H1 (cell line): ENCODE measurements around the gene FGF5. TPM values are rescaled to one million over a fixed set of nuclear protein-coding genes. Genes with fewer than 3 reads are reported as not detected.

Experiments used
- CTCF ChIA-PET: fragments of 300-600 bp; sonication (Branson Sonifier 250); formaldehyde crosslinking; loops from one replicate; lab custom pipeline; 2021; ENCODE audit not compliant: partially characterized antibody; lab: Charles Lee
- POLR2A ChIA-PET: fragments of 300-600 bp; sonication (Branson Sonifier 250); formaldehyde crosslinking; loops from one replicate; lab custom pipeline; 2021; ENCODE audit warnings: inconsistent platforms; ENCODE audit not compliant: partially characterized antibody; lab: Charles Lee
- DNase-seq, 2 experiments: peaks; one replicate each; pipeline versions ENCODE4 v3.0.0 to v3.0.0-alpha.2; 2010 to 2022; ENCODE audit warnings: low spot score in 2 of 2, low read depth in 1 of 2, mixed read lengths in 1 of 2
- FAIRE-seq: peaks from 2 replicates; lab custom pipeline; 2011; peaks lifted over from hg19 to GRCh38; lab: Jason Lieb, UNC
- H2AFZ ChIP-seq: 2 replicates; pipeline ENCODE4 v1.8.1; 2012; ENCODE audit warnings: low read length, inconsistent platforms
- H2AK5ac ChIP-seq: 2 replicates; pipeline ENCODE4 v1.6.1; 2013; ENCODE audit warnings: low read depth, low read length
- H2BK120ac ChIP-seq: replicated peaks from 2 replicates; pipeline ENCODE3; 2013; ENCODE audit warnings: low read depth, low read length, inconsistent platforms
- H2BK12ac ChIP-seq: 2 replicates; pipeline ENCODE4 v1.6.1; 2013; ENCODE audit warnings: low read depth, low read length
- H2BK15ac ChIP-seq: 2 replicates; pipeline ENCODE4 v1.6.1; 2013; ENCODE audit warnings: low read length
- H2BK20ac ChIP-seq: 2 replicates; pipeline ENCODE4 v1.6.1; 2013; ENCODE audit warnings: low read length
- H2BK5ac ChIP-seq: 2 replicates; pipeline ENCODE4 v1.6.1; 2013; ENCODE audit warnings: low read depth, low read length
- H3K14ac ChIP-seq: 2 replicates; pipeline ENCODE4 v1.6.1; 2013; ENCODE audit warnings: inconsistent platforms; ENCODE audit not compliant: insufficient read length
- H3K18ac ChIP-seq: 2 replicates; pipeline ENCODE4 v1.6.1; 2013; ENCODE audit warnings: low read length; ENCODE audit errors: extremely low read depth
- H3K23ac ChIP-seq: 2 replicates; pipeline ENCODE4 v1.6.1; 2013; ENCODE audit warnings: inconsistent platforms; ENCODE audit not compliant: insufficient read length
- H3K23me2 ChIP-seq: 2 replicates; pipeline ENCODE4 v1.6.1; 2013; ENCODE audit warnings: low read depth, low read length
- H3K27ac ChIP-seq: 2 replicates; pipeline ENCODE4 v1.6.1; 2011; ENCODE audit warnings: low read depth, low read length, inconsistent platforms
- H3K27me3 ChIP-seq, 4 experiments: replicated peaks in 1 of 4; 1 replicate in 1 of 4; 2 replicates in 3 of 4; pipeline versions ENCODE4 v1.6.1 to v1.8.1; 2011 to 2013; ENCODE audit warnings: low read length in 3 of 4, mild to moderate bottlenecking in 3 of 4, inconsistent platforms in 2 of 4, mixed read lengths in 2 of 4, moderate library complexity in 1 of 4; ENCODE audit not compliant: control insufficient read depth in 3 of 4, insufficient read depth in 3 of 4; ENCODE audit errors: extremely low read depth in 1 of 4
- H3K36me3 ChIP-seq, 4 experiments: 2 replicates each; pipeline versions ENCODE4 v1.6.1 to v1.8.1; 2011 to 2013; ENCODE audit warnings: mild to moderate bottlenecking in 4 of 4, low read length in 3 of 4, moderate library complexity in 2 of 4, control low read depth in 1 of 4, inconsistent platforms in 1 of 4; ENCODE audit not compliant: insufficient read depth in 4 of 4, control insufficient read depth in 2 of 4
- H3K4ac ChIP-seq: replicated peaks from 2 replicates; pipeline ENCODE3; 2013; ENCODE audit warnings: low read length, low read depth, mixed read lengths, inconsistent platforms; ENCODE audit not compliant: insufficient read length
- H3K4me1 ChIP-seq, 4 experiments: replicated peaks in 1 of 4; 1 replicate in 1 of 4; 2 replicates in 3 of 4; pipeline versions ENCODE4 v1.6.1 to v1.8.1; 2011 to 2013; ENCODE audit warnings: low read length in 3 of 4, inconsistent platforms in 2 of 4, mixed read lengths in 1 of 4; ENCODE audit not compliant: insufficient read depth in 4 of 4, control insufficient read depth in 3 of 4
- H3K4me2 ChIP-seq, 2 experiments: 2 replicates each; pipeline versions ENCODE4 v1.6.1 to v1.8.1; 2011 to 2013; ENCODE audit warnings: low read depth in 2 of 2, low read length in 2 of 2, control low read depth in 1 of 2, inconsistent platforms in 1 of 2, mild to moderate bottlenecking in 1 of 2; ENCODE audit not compliant: insufficient read depth in 1 of 2
- H3K4me3 ChIP-seq, 4 experiments: fragments of 200-600, 300-600 bp in 1 of 4; sonication (generic), shearing (Covaris generic), sonication (Bioruptor Twin) in 1 of 4; 2 replicates each; pipeline versions ENCODE4 v1.5.1 to v1.8.1; 2011 to 2016; ENCODE audit warnings: low read length in 4 of 4, low read depth in 3 of 4, control low read depth in 2 of 4, inconsistent platforms in 2 of 4, mild to moderate bottlenecking in 2 of 4, mixed read lengths in 1 of 4, moderate library complexity in 1 of 4; ENCODE audit not compliant: insufficient read depth in 2 of 4; ENCODE audit errors: extremely low read depth in 1 of 4
- H3K56ac ChIP-seq: replicated peaks from 2 replicates; pipeline ENCODE3; 2013; ENCODE audit warnings: low read depth, mild to moderate bottlenecking, mixed read lengths, low read length, inconsistent platforms; ENCODE audit not compliant: insufficient read length
- H3K79me1 ChIP-seq: 2 replicates; pipeline ENCODE4 v1.6.1; 2013; ENCODE audit warnings: low read depth, low read length, control low read depth
- H3K79me2 ChIP-seq, 2 experiments: 2 replicates each; pipeline versions ENCODE4 v1.6.1 to v1.8.1; 2012 to 2013; ENCODE audit warnings: low read length in 2 of 2, mild to moderate bottlenecking in 2 of 2, inconsistent platforms in 1 of 2; ENCODE audit not compliant: insufficient read depth in 2 of 2, control insufficient read depth in 1 of 2
- H3K9ac ChIP-seq, 4 experiments: replicated peaks in 1 of 4; 1 replicate in 1 of 4; 2 replicates in 3 of 4; pipeline versions ENCODE4 v1.6.1 to v1.8.1; 2011 to 2013; ENCODE audit warnings: low read depth in 3 of 4, low read length in 3 of 4, control low read depth in 2 of 4, mild to moderate bottlenecking in 2 of 4, moderate library complexity in 2 of 4, inconsistent platforms in 1 of 4; ENCODE audit errors: extremely low read depth in 1 of 4
- H3K9me3 ChIP-seq, 2 experiments: 2 replicates each; pipeline versions ENCODE4 v1.6.1 to v1.8.1; 2012 to 2013; ENCODE audit warnings: mild to moderate bottlenecking in 2 of 2, moderate library complexity in 2 of 2, control low read depth in 1 of 2, inconsistent platforms in 1 of 2, low read depth in 1 of 2, low read length in 1 of 2, mixed read lengths in 1 of 2; ENCODE audit not compliant: insufficient read depth in 2 of 2
- H4K20me1 ChIP-seq, 2 experiments: replicated peaks in 1 of 2; 2 replicates each; pipeline versions ENCODE3 to v1.8.1; 2011 to 2013; ENCODE audit warnings: inconsistent platforms in 2 of 2, low read length in 2 of 2, mild to moderate bottlenecking in 1 of 2; ENCODE audit not compliant: insufficient read depth in 2 of 2, control insufficient read depth in 1 of 2
- H4K5ac ChIP-seq: 2 replicates; pipeline ENCODE4 v1.6.1; 2013; ENCODE audit warnings: low read length, low read depth, mixed read lengths, inconsistent platforms; ENCODE audit not compliant: insufficient read length
- H4K8ac ChIP-seq: 2 replicates; pipeline ENCODE4 v1.8.0; 2013; ENCODE audit warnings: mild to moderate bottlenecking, moderate library complexity, low read length, inconsistent platforms; ENCODE audit not compliant: insufficient read depth; ENCODE audit errors: extremely low read depth
- H4K91ac ChIP-seq: replicated peaks from 2 replicates; pipeline ENCODE3; 2013; ENCODE audit warnings: low read length, mixed read lengths, inconsistent platforms; ENCODE audit not compliant: insufficient read length
- KDM4A ChIP-seq: IDR thresholded peaks from one replicate; pipeline ENCODE4 v1.7.1; 2012; ENCODE audit warnings: low read depth, mild to moderate bottlenecking, moderate library complexity, low read length, inconsistent platforms; ENCODE audit not compliant: severe bottlenecking
- polyA plus RNA-seq, 7 experiments: library from polyadenylated mRNA; depleted of rRNA in 3 of 7; stranded (reverse) in 5 of 7; unstranded in 2 of 7; fragments of >200 nt in 5 of 7; fragments of 200-250 nt in 2 of 7; gene quantifications; 1 replicate in 5 of 7; 2 replicates in 1 of 7; 4 replicates in 1 of 7; pipeline versions ENCODE4 v1.2.1 to v1.2.3, GENCODE V29; 2011 to 2013; ENCODE audit warnings: missing spikeins in 2 of 7, mixed read lengths in 2 of 7
- total RNA-seq: library from RNA; stranded (reverse); fragmentation: NEBNext Ultra II Directional; extraction: Animal tissue kit (Norgen Biotek cat#: 25700); gene quantifications from 2 replicates; pipeline ENCODE4 v1.2.1, GENCODE V29; 2021

FGF5 gene
- total and polyA plus RNA-seq, 2 of the 8 experiments (the other 6 are each of a cell fraction or from before 2014, with no cell fraction given) = not detected

GRCh38 chr4:80276931-80277330 is 10.5 kb downstream of the FGF5 start:
- H3K4me2 ChIP-seq = no peak overlapping the region
- ChIA-PET CTCF (no interaction called here), POLR2A (no interaction called here)
- H4K5ac ChIP-seq = no peak overlapping the region
- no peaks in the 10 kb centered on the region for H3K79me1 ChIP-seq
- no peak overlapping the region for H3K18ac ChIP-seq
- no peak overlapping the region for H3K56ac ChIP-seq
- no peaks in the 10 kb centered on the region for H3K27me3 ChIP-seq
- no peak overlapping the region for H4K91ac ChIP-seq
- peaks cover 0 to 2% (median 0%) of the 10 kb centered on the region in 4 experiments; a peak in 1 of 7 replicates for H3K4me1 ChIP-seq
- H2AFZ ChIP-seq = no peak overlapping the region
- no peak overlapping the region for H2BK15ac ChIP-seq
- H4K8ac ChIP-seq = no peak overlapping the region
- no peak overlapping the region for H2BK20ac ChIP-seq
- H2BK12ac ChIP-seq = no peak overlapping the region
- FAIRE-seq = no peak
- no peak overlapping the region for H2BK5ac ChIP-seq
- H3K27ac ChIP-seq = no peak overlapping the region
- no peak overlapping the region for H2BK120ac ChIP-seq
- no peak overlapping the region for H2AK5ac ChIP-seq
- H4K20me1 ChIP-seq = peaks cover 0 to 1% of the 10 kb centered on the region in 2 experiments
- H3K9ac ChIP-seq = no peak overlapping the region
- H3K4ac ChIP-seq = no peak overlapping the region
- H3K23me2 ChIP-seq = no peaks in the 10 kb centered on the region
- H3K23ac ChIP-seq = no peak overlapping the region
- no peaks in the 10 kb centered on the region for H3K36me3 ChIP-seq
- H3K14ac ChIP-seq = no peak overlapping the region
- H3K79me2 ChIP-seq = no peaks in the 10 kb centered on the region
- H3K4me3 ChIP-seq = no peak overlapping the region
- no peaks in the 10 kb centered on the region for H3K9me3 ChIP-seq
- DNase-seq = no peak
- no peak for TF ChIP-seq KDM4A
